GM23338 (cell line): Measurements from ENCODE around the gene DNAJC8. TPM values are rescaled to one million over a fixed set of nuclear protein-coding genes. Genes with fewer than 3 reads are reported as not detected.

Experiments used
- ATAC-seq: fragments of 200-7000 bp; cut with Tn5 transposase; 3 replicates; pipeline ENCODE4 v1.9.1; 2020
- DNase-seq: peaks from one replicate; pipeline ENCODE4 v3.0.0-alpha.2; 2015; ENCODE audit warnings: low spot score
- H2AFZ ChIP-seq: fragments of 200-600 bp; sonication (generic); 2 replicates; pipeline ENCODE4 v1.8.0; 2016; ENCODE audit warnings: antibody characterized with exemption, mild to moderate bottlenecking, moderate library complexity
- H3F3A ChIP-seq: fragments of 200-600 bp; sonication (generic); replicated peaks from 2 replicates; pipeline ENCODE4 v1.8.0; 2017; ENCODE audit warnings: antibody characterized with exemption, mixed run types, low read depth
- H3K27ac ChIP-seq: fragments of 200-600 bp; sonication (generic); 2 replicates; pipeline ENCODE4 v1.6.1; 2016; ENCODE audit warnings: low read depth
- H3K27me3 ChIP-seq: fragments of 200-600 bp; sonication (generic); 2 replicates; pipeline ENCODE4 v1.8.0; 2016; ENCODE audit warnings: mild to moderate bottlenecking, mixed run types, moderate library complexity; ENCODE audit not compliant: insufficient read depth
- H3K36me3 ChIP-seq: fragments of 200-600 bp; sonication (generic); 2 replicates; pipeline ENCODE4 v1.8.0; 2016; ENCODE audit warnings: mild to moderate bottlenecking; ENCODE audit not compliant: insufficient read depth
- H3K4me1 ChIP-seq: fragments of 200-600 bp; sonication (generic); 2 replicates; pipeline ENCODE4 v1.8.0; 2016; ENCODE audit warnings: mild to moderate bottlenecking, moderate library complexity; ENCODE audit not compliant: insufficient read depth
- H3K4me2 ChIP-seq: fragments of 200-600 bp; sonication (generic); 2 replicates; pipeline ENCODE4 v1.7.1; 2017; ENCODE audit warnings: mixed run types
- H3K4me3 ChIP-seq: fragments of 200-600 bp; sonication (generic); 2 replicates; pipeline ENCODE4 v1.6.1; 2016; ENCODE audit warnings: mixed run types
- H3K79me2 ChIP-seq: fragments of 200-600 bp; sonication (generic); replicated peaks from 2 replicates; pipeline ENCODE4 v1.8.0; 2017; ENCODE audit warnings: mild to moderate bottlenecking; ENCODE audit not compliant: insufficient read depth
- H3K9me2 ChIP-seq: fragments of 200-600 bp; sonication (generic); 2 replicates; pipeline ENCODE4 v1.8.0; 2017; ENCODE audit not compliant: insufficient read depth
- H4K20me1 ChIP-seq: fragments of 200-600 bp; sonication (generic); replicated peaks from 2 replicates; pipeline ENCODE4 v1.8.0; 2017; ENCODE audit warnings: mild to moderate bottlenecking; ENCODE audit not compliant: insufficient read depth
- H3K27ac Mint-ChIP-seq: 2 replicates; pipeline ENCODE4 v1.8.0; 2020; ENCODE audit warnings: inconsistent platforms, mild to moderate bottlenecking, moderate library complexity, mixed read lengths
- H3K27me3 Mint-ChIP-seq: 3 replicates; pipeline ENCODE4 v1.8.0; 2022; ENCODE audit warnings: low read depth, mild to moderate bottlenecking, moderate library complexity, mixed read lengths, inconsistent platforms; ENCODE audit not compliant: insufficient read depth, poor library complexity
- H3K36me3 Mint-ChIP-seq: 3 replicates; pipeline ENCODE4 v1.8.0; 2021; ENCODE audit warnings: low read depth, mild to moderate bottlenecking, inconsistent platforms, moderate library complexity, mixed read lengths
- H3K4me1 Mint-ChIP-seq: 3 replicates; pipeline ENCODE4 v1.8.0; 2020; ENCODE audit warnings: mild to moderate bottlenecking, inconsistent platforms, mixed read lengths
- H3K4me3 Mint-ChIP-seq: 3 replicates; pipeline ENCODE4 v1.8.0; 2021; ENCODE audit warnings: moderate library complexity, mild to moderate bottlenecking, inconsistent platforms, mixed read lengths
- H3K9me3 Mint-ChIP-seq: 3 replicates; pipeline ENCODE4 v1.8.0; 2020; ENCODE audit warnings: moderate library complexity, mild to moderate bottlenecking, inconsistent platforms, mixed read lengths
- CREB1 ChIP-seq: fragments of 250-450 bp; sonication (Bioruptor Pico); IDR thresholded peaks from 2 replicates; pipeline ENCODE4 v1.5.0; 2020; ENCODE audit warnings: low read depth, mild to moderate bottlenecking, moderate library complexity
- CTCF ChIP-seq, 2 experiments: fragments of 200-600 bp in 1 of 2; sonication (generic) in 1 of 2; conservative IDR thresholded peaks; 2 replicates each; pipeline versions ENCODE4 v1.5.1 to v1.6.1; 2016 to 2017; ENCODE audit warnings: antibody characterized with exemption in 2 of 2, low read depth in 2 of 2, mild to moderate bottlenecking in 2 of 2, moderate library complexity in 1 of 2
- ETS1 ChIP-seq: IDR thresholded peaks from 2 replicates; pipeline ENCODE4 v1.6.1; 2016; ENCODE audit warnings: antibody characterized with exemption
- EZH2 ChIP-seq: fragments of 200-600 bp; sonication (generic); IDR thresholded peaks from one replicate; pipeline ENCODE4 v1.8.0; 2017; ENCODE audit warnings: antibody characterized with exemption, mild to moderate bottlenecking, low read depth; ENCODE audit not compliant: unreplicated experiment
- EZH2phosphoT487 ChIP-seq: fragments of 200-600 bp; sonication (generic); IDR thresholded peaks from one replicate; pipeline ENCODE4 v1.8.1; 2018; ENCODE audit warnings: antibody characterized with exemption; ENCODE audit not compliant: unreplicated experiment
- JUNB ChIP-seq: IDR thresholded peaks from one replicate; pipeline ENCODE4 v1.6.1; 2016; ENCODE audit warnings: antibody characterized with exemption; ENCODE audit not compliant: unreplicated experiment
- NANOG ChIP-seq: IDR thresholded peaks from 2 replicates; pipeline ENCODE4 v1.6.1; 2016; ENCODE audit warnings: antibody characterized with exemption, borderline replicate concordance
- POLR2AphosphoS5 ChIP-seq: IDR thresholded peaks from 2 replicates; pipeline ENCODE4 v1.6.1; 2016; ENCODE audit warnings: antibody characterized with exemption, low read depth
- STAT1 ChIP-seq: IDR thresholded peaks from one replicate; pipeline ENCODE4 v1.6.1; 2016; ENCODE audit warnings: antibody characterized with exemption; ENCODE audit not compliant: unreplicated experiment
- ZNF114 ChIP-seq: fragments of 250-450 bp; sonication (Bioruptor Pico); IDR thresholded peaks from 2 replicates; pipeline ENCODE4 v1.5.0; 2020; ENCODE audit warnings: mild to moderate bottlenecking, moderate library complexity
- ZNF331 ChIP-seq: fragments of 250-450 bp; sonication (Bioruptor Pico); IDR thresholded peaks from 2 replicates; pipeline ENCODE4 v1.5.0; 2020; ENCODE audit warnings: low read depth, mild to moderate bottlenecking, moderate library complexity
- ZNF462 ChIP-seq: fragments of 250-450 bp; sonication (Bioruptor Pico); IDR thresholded peaks from 2 replicates; pipeline ENCODE4 v1.5.0; 2020; ENCODE audit warnings: mild to moderate bottlenecking, moderate library complexity
- polyA plus RNA-seq: library from polyadenylated mRNA; unstranded; fragments of >200 nt; fragmentation: Nextera tagmentation; extraction: Ambion mirVana; gene quantifications from 2 replicates; pipeline ENCODE4 v1.2.1, GENCODE V29; 2016
- total RNA-seq: library from RNA; depleted of rRNA; stranded (reverse); fragments of >200 nt; shearing (Covaris generic); gene quantifications from 2 replicates; pipeline ENCODE4 v1.2.3, GENCODE V29; 2014
- TF ChIP-seq, protein P1 (sequence below): IDR thresholded peaks from one replicate; pipeline ENCODE4 v1.6.1; 2018; ENCODE audit warnings: antibody characterized with exemption; ENCODE audit not compliant: unreplicated experiment

The DNAJC8 gene
- total and polyA plus RNA-seq, 2 experiments from 2014 or later, result 67.3 to 210 TPM

DNA sequence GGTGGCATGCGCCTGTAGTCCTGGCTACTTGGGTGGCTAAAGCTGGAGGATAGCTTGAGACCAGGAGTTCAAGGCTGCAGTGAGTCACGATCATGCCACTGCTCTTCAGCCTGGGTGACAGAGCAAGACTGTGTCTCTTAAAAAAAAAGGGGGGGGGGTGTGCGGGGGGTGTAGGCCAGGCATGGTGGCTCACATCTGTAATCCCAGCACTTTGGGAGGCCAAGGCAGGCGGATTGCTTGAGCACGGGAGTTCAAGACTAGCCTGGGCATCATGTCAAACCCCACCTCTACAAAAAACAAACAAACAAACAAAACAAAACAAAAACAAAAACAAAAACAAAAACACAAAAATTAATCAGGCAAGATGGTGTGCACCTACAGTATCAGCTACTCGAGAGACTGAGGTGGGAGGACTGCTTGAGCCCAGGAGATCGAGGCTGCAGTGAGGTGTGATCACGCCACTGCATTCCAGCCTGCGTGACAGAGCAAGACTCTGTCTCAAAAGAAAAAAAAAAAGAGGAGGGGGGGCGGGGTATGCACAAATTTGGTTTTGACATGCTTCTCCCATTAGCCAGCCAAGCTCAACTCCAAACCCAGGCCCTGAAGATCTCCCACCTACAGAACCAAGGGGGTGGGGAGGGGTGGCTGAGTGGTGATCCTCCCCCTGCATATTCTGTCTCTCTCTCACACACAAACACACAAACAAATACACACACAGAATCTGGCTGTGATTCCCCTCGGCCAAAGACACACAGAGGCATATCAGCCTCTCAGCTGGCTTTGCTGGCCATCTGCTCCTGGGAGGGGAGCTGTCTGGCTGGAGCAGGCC is 59.5 kb downstream of the DNAJC8 start:
- no peak overlapping the region for H3K4me3 ChIP-seq
- ATAC-seq (no peak), DNase-seq (no peak)
- H3K4me1 Mint-ChIP-seq, result peaks cover 15% of the 10 kb centered on the region
- peaks cover 8% of the 10 kb centered on the region for H3K27me3 Mint-ChIP-seq
- no peaks in the 10 kb centered on the region for H3K36me3 Mint-ChIP-seq
- no peak overlapping the region for H3K27ac ChIP-seq
- no peaks in the 10 kb centered on the region for H3K36me3 ChIP-seq
- no peaks in the 10 kb centered on the region for H4K20me1 ChIP-seq
- no peaks in the 10 kb centered on the region; the same call in 1 of the 2 replicates for H3K4me1 ChIP-seq
- H3K79me2 ChIP-seq, result no peaks in the 10 kb centered on the region
- no peaks in the 10 kb centered on the region for H3F3A ChIP-seq
- H3K4me3 Mint-ChIP-seq, result no peak overlapping the region
- peak overlapping the region; percentile 37; the same call in 1 of the 2 replicates for H3K27ac Mint-ChIP-seq
- no peaks in the 10 kb centered on the region for H3K27me3 ChIP-seq
- no peaks in the 10 kb centered on the region for H3K9me3 Mint-ChIP-seq
- TF ChIP-seq EZH2 (no peak), ETS1 (no peak), ZNF114 (CRISPR knock-in tag) (no peak), POLR2AphosphoS5 (no peak), NANOG (no peak), EZH2phosphoT487 (no peak), STAT1 (no peak), ZNF462 (CRISPR knock-in tag) (no peak), ZNF331 (CRISPR knock-in tag) (no peak), CTCF (conservative IDR thresholded peaks at IDR 0.05; ENCODE audit: low read depth in 2 of 2) (no peak), CREB1 (CRISPR knock-in tag) (no peak), JUNB (no peak)
- TF ChIP-seq, protein P1, sequence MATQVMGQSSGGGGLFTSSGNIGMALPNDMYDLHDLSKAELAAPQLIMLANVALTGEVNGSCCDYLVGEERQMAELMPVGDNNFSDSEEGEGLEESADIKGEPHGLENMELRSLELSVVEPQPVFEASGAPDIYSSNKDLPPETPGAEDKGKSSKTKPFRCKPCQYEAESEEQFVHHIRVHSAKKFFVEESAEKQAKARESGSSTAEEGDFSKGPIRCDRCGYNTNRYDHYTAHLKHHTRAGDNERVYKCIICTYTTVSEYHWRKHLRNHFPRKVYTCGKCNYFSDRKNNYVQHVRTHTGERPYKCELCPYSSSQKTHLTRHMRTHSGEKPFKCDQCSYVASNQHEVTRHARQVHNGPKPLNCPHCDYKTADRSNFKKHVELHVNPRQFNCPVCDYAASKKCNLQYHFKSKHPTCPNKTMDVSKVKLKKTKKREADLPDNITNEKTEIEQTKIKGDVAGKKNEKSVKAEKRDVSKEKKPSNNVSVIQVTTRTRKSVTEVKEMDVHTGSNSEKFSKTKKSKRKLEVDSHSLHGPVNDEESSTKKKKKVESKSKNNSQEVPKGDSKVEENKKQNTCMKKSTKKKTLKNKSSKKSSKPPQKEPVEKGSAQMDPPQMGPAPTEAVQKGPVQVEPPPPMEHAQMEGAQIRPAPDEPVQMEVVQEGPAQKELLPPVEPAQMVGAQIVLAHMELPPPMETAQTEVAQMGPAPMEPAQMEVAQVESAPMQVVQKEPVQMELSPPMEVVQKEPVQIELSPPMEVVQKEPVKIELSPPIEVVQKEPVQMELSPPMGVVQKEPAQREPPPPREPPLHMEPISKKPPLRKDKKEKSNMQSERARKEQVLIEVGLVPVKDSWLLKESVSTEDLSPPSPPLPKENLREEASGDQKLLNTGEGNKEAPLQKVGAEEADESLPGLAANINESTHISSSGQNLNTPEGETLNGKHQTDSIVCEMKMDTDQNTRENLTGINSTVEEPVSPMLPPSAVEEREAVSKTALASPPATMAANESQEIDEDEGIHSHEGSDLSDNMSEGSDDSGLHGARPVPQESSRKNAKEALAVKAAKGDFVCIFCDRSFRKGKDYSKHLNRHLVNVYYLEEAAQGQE, result no peak
- 0 out of 2 replicates have a peak overlapping the region, but pooled peaks have one; percentile 14 for H2AFZ ChIP-seq
- no peak overlapping the region for H3K4me2 ChIP-seq
- no peaks in the 10 kb centered on the region for H3K9me2 ChIP-seq
